AG09319 (cell line): ENCODE data around the gene GRID2IP.

Source experiments
- DNase-seq: peaks from one replicate; pipeline ENCODE4 v3.0.0-alpha.2; 2010; ENCODE audit warnings: low read depth; ENCODE audit errors: extremely low read depth
- CTCF ChIP-seq: IDR thresholded peaks from 2 replicates; pipeline ENCODE4 v1.5.1; 2011; ENCODE audit warnings: low read depth, mild to moderate bottlenecking, inconsistent platforms, low read length, moderate library complexity

GRID2IP gene

DNA sequence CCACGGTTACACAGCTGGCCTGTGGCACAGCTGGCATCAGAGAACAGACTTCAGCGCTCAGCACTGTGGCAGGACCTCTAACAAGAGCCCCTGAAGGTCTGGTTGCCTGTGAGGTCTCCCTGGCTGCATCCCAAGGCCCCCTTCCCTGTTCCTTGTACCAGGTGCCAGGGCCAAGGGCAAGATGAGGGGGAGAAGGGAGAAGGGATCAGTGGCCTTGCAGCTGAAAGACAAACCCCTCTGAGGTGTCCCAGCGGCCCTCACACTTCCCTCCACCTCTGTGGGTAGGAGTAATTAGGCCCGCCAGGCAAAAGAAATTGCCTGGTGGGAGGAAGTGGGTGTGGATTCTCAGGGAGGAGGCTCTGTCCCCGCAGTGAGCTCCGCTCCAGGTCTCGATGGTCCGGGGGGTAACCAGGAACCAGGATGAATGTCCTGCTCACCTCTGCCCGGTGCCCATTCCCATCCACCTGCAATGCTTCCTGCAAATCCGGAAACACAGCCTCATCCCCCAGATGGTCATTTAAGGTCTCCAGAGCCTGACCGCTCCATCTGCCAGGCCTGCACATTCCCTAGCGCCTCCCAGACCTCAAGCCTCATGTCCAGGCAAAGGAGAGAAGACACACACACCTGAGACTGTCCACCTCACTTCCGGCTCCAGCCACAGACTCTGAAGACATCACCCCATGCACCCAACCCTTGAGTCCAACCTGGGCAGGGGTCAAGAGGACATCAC lies 22.7 kb downstream of the GRID2IP start:
- no peak for TF ChIP-seq CTCF
- DNase-seq: no peak

- no peak for DNase-seq
- TF ChIP-seq CTCF: no peak
Measured at GRCh38 chr7:6526997-6527378, 24.3 kb downstream of the GRID2IP start.

DNA sequence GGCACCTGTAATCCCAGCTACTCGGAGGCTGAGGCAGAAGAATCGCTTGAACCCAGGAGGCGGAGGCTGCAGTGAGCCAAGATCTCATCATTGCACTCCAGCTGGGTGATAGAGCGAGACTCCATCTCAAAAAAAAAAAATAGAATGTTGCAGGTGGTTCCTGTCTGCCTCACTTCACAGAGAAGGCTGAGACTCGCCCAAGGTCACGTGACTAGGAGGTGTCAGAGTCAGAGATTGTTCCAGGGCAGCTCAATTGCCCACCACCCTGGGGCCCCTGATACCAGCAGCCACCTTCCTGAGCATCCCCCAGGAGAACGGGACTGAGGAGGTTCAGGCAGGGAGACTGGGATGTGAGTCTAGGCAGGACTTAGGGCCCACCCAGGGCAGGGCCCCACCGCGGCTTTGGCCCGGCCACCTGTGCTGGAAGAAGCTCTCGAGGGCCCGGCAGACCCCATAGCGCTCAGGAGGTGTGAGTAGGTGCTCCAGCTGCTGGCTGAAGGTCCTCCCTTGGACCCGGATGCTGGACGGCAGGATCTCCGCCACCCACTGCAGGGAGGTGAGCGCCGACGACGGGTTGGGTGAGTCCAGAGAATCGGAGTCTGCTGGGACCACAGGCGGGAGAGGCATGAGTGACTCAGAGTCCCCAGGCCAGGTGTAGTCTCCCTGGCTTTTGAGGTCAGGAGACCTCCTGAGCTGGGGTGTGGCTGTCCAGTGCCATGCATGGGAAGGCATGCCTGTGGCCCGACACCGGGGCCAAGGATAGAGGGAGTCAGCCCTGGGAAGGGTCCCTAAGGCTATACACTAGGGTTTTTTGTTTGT lies 30.9 kb downstream of the GRID2IP start:
- no peak for DNase-seq
- no peak for TF ChIP-seq CTCF

GRCh38 chr7:6516387-6516983 lies 34.8 kb downstream of the GRID2IP start:
- peak; percentile 90 for TF ChIP-seq CTCF
- DNase-seq: peak; percentile 63

DNA sequence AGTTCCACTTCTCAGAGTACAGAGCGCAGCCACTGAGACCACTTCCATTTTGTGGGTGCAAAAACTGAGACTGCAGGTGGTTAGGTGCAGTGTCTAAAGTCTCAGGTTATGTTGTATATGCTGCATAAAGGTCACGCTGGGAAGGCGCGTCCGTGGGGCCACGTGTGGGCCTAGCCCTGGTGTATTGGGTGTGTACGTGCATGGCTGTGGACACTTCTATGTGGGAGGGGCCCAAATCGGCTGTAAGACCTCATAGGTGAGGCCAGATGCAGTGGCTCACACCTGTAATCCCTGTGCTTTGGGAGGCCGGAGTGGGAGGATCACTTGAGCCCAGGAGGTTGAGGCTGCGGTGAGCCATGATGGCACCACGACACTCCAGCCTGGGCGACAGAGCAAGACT lies 37.7 kb downstream of the GRID2IP start:
- no peak for DNase-seq
- no peak for TF ChIP-seq CTCF

DNA sequence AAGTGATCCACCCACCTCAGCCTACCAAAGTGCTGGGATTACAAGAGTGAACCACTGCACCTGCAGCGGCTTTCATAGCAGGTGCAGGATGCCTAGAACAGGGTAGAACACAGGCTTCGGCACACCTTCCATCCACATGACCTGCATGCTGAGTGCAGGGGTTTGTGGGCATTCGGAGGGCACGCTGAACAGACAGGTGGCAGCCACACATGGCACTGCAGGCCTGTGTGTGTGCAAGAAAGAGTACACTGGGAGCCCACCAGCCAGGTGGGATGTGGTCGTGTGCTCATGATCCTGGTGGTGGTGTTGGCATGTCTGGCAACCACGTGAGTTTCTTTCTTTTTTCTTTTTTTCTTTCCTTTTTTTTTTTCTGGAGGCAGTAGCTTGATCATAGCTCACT lies 38.4 kb downstream of the GRID2IP start:
- no peak for TF ChIP-seq CTCF
- no peak for DNase-seq
